SK-N-SH (cell line): ENCODE data around the gene GPM6B.

Experiments
- EP300 ChIP-seq, 2 experiments: IDR thresholded peaks; 2 replicates each; pipeline versions ENCODE4 v1.4.0 to v1.6.1; 2012; ENCODE audit warnings: borderline replicate concordance in 1 of 2, low read depth in 1 of 2, low read length in 1 of 2
- TF ChIP-seq, protein P1 (sequence below): fragments of 200-600 bp; sonication (generic); IDR thresholded peaks from 2 replicates; pipeline ENCODE4 v1.6.1; 2017; ENCODE audit warnings: antibody characterized with exemption, mild to moderate bottlenecking, moderate library complexity

DNA sequence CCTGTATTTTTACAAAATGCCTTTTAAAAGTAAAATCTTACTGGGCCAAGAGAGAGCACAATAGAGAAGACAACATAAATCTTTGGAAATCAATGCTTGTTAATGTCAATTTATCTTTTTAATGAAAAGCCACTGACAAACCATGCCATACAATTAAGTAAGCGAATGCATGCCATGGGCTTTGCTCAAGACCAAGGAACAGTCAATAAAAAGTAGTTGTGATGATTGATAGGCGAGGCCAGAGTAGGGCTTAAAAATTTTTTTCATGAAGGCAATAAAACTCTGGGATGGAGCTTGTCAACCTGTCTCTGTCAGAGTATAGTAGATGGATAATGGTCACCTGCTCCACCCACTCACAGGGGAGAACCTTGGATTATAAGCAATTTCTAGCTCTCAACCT lies 17.5 kb upstream of the GPM6B start:
- TF ChIP-seq EP300 (IDR thresholded peaks at IDR 0.05; ENCODE audit: borderline replicate concordance in 1 of 2, low read depth in 1 of 2, low read length in 1 of 2): no peak
- TF ChIP-seq, protein P1, sequence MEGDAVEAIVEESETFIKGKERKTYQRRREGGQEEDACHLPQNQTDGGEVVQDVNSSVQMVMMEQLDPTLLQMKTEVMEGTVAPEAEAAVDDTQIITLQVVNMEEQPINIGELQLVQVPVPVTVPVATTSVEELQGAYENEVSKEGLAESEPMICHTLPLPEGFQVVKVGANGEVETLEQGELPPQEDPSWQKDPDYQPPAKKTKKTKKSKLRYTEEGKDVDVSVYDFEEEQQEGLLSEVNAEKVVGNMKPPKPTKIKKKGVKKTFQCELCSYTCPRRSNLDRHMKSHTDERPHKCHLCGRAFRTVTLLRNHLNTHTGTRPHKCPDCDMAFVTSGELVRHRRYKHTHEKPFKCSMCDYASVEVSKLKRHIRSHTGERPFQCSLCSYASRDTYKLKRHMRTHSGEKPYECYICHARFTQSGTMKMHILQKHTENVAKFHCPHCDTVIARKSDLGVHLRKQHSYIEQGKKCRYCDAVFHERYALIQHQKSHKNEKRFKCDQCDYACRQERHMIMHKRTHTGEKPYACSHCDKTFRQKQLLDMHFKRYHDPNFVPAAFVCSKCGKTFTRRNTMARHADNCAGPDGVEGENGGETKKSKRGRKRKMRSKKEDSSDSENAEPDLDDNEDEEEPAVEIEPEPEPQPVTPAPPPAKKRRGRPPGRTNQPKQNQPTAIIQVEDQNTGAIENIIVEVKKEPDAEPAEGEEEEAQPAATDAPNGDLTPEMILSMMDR: no peak
